ENCODE results near the gene RAC2.

The RAC2 gene

DNA sequence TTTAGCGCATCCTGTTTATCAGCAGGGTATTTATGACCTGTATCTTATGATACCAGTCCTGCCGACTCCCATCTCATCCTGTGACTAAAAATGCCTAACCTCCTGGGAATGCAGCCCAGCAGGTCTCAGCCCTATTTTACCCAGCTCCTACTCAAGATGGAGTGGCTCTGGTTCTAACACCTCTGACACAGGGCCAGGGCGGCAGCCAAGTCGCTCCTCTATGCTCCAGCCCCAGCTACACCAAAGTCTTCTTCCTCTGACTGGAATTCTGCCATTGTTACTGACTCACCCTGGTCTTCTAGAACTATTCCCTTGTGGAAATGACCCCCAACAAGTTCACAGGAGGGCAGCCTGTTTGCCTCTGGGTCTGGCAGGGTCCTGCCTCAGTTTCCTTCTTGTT lies 48.1 kb downstream of the RAC2 start:
- no peak for TF ChIP-seq TAF1 (IDR thresholded peaks at IDR 0.05; ENCODE audit: borderline replicate concordance, low read depth, low read length)
- no peak for TF ChIP-seq POLR2AphosphoS5 (IDR thresholded peaks at IDR 0.05; ENCODE audit: low read depth, low read length)
- no peak for TF ChIP-seq POLR2A (IDR thresholded peaks at IDR 0.05; ENCODE audit: low read depth, low read length)
- DNase-seq (ENCODE audit: insufficient read length) (no peak), FAIRE-seq (no peak)

DNA sequence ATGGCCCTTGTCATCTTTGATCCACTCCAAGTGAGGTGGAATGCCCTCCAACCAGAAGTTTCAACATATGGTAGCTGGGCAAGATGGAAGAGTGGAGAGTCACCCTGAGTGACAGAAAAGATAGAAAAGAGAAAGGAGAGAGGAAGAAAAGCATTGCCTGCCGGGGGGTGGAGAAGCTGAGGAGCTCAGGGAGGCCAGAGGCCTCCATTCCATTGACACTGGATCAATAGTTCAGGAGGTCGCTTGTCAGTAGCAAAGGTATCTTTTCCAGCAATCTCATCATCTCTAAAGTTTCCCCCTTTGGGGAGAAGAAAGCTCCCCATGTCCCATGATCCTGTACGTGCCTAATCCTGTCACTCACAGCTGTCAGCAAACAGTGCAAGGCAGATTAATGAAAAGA lies 49.3 kb downstream of the RAC2 start:
- no peak for FAIRE-seq
- TF ChIP-seq TAF1 (IDR thresholded peaks at IDR 0.05; ENCODE audit: borderline replicate concordance, low read depth, low read length), result no peak
- TF ChIP-seq POLR2AphosphoS5 (IDR thresholded peaks at IDR 0.05; ENCODE audit: low read depth, low read length), result no peak
- TF ChIP-seq POLR2A (IDR thresholded peaks at IDR 0.05; ENCODE audit: low read depth, low read length), result no peak

GRCh38 chr22:37193629-37194191 lies 50.4 kb downstream of the RAC2 start:
- DNase-seq (ENCODE audit: insufficient read length), result no peak
- no peak for FAIRE-seq
- TF ChIP-seq TAF1 (IDR thresholded peaks at IDR 0.05; ENCODE audit: borderline replicate concordance, low read depth, low read length) (no peak), POLR2A (IDR thresholded peaks at IDR 0.05; ENCODE audit: low read depth, low read length) (no peak), POLR2AphosphoS5 (IDR thresholded peaks at IDR 0.05; ENCODE audit: low read depth, low read length) (no peak)

More for the DNA sequence above, 49.3 kb downstream of the RAC2 start:
- no peak for DNase-seq (ENCODE audit: insufficient read length)

DNA sequence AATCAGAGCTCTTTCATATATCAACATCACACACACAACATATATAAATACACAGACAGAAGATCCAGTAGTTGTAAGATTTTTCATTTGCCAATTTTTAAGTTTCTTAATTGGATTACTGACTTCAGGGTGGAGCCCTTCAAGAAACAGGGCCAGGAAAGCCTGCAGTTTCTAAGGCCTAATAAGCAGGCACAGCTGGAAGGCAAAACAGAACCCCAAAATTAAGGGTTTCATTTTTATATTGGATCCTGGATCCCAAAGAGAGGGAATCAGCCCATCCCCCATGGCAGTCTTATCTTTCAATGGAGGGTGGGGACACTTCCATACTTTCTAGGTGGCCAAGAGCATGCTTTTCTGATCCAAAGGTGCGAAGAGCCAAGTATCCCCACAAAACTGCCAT lies 51.3 kb downstream of the RAC2 start:
- FAIRE-seq (no peak), DNase-seq (ENCODE audit: insufficient read length) (no peak)
- TF ChIP-seq TAF1 (IDR thresholded peaks at IDR 0.05; ENCODE audit: borderline replicate concordance, low read depth, low read length) (no peak), POLR2AphosphoS5 (IDR thresholded peaks at IDR 0.05; ENCODE audit: low read depth, low read length) (no peak), POLR2A (IDR thresholded peaks at IDR 0.05; ENCODE audit: low read depth, low read length) (no peak)

GRCh38 chr22:37192204-37192603 lies 51.9 kb downstream of the RAC2 start:
- FAIRE-seq, result no peak
- no peak for DNase-seq (ENCODE audit: insufficient read length)
- TF ChIP-seq TAF1 (IDR thresholded peaks at IDR 0.05; ENCODE audit: borderline replicate concordance, low read depth, low read length) (no peak), POLR2AphosphoS5 (IDR thresholded peaks at IDR 0.05; ENCODE audit: low read depth, low read length) (no peak), POLR2A (IDR thresholded peaks at IDR 0.05; ENCODE audit: low read depth, low read length) (no peak)

DNA sequence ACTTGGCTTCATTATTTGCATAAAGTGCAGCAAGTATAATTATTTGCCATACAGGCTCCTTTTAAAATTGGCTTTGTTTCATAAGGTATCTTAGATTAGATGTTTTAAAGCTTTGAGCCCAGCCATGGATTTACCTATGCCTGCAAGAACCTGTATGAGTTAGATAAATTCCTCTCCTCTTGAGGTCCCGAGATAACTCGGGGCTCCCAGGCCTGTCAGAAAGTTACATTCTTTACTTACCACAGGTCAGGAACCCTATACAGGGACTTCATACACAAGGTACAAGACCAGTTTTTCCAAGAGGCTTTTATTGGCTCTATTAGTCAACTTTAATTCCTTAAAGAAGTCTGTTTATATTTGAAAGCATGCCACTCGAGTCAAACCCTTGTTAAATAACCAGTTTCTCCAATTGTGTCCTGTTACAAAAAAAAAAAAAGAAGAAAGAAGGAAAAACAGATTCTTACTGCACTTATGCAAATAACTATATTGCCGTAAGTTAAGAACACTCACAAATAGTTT lies 53.7 kb downstream of the RAC2 start:
- DNase-seq (ENCODE audit: insufficient read length), result no peak
- TF ChIP-seq POLR2AphosphoS5 (IDR thresholded peaks at IDR 0.05; ENCODE audit: low read depth, low read length) (no peak), POLR2A (IDR thresholded peaks at IDR 0.05; ENCODE audit: low read depth, low read length) (no peak), TAF1 (IDR thresholded peaks at IDR 0.05; ENCODE audit: borderline replicate concordance, low read depth, low read length) (no peak)
- no peak for FAIRE-seq

DNA sequence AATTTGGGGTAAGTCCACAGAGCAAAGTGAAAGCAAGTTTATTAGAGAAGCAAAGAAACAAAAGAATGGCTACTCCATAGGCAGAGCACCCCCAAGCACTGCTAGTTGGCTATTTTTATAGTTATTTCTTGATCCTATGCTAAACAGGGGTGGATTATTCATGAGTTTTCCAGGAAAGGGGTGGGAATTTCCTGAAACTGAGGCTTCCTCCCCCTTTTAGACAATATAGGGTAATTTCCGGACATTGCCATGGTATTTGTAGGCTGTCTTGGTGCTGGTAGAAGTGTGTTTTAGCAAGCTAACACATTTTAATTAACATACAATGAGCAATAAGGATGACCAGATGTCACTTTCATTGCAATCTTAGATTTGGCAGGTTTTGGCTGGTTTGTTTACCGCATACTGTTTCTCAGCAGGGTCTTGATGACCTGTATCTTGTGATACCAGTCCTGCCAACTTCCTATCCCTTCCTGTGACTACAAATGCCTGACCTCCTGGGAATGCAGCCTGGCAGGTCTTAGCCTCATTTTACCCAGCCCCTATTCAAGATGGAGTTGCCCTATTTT lies 55.1 kb downstream of the RAC2 start:
- DNase-seq (ENCODE audit: insufficient read length) (no peak), FAIRE-seq (no peak)
- TF ChIP-seq TAF1 (IDR thresholded peaks at IDR 0.05; ENCODE audit: borderline replicate concordance, low read depth, low read length) (no peak), POLR2AphosphoS5 (IDR thresholded peaks at IDR 0.05; ENCODE audit: low read depth, low read length) (no peak), POLR2A (IDR thresholded peaks at IDR 0.05; ENCODE audit: low read depth, low read length) (no peak)

GRCh38 chr22:37187891-37188761 lies 55.9 kb downstream of the RAC2 start, which contains the start of gene C1QTNF6:
C1QTNF6 (minus strand) TSS chr22:37188247; CDS start chr22:37188213, 34 bp downstream.
- TF ChIP-seq POLR2AphosphoS5 (IDR thresholded peaks at IDR 0.05; ENCODE audit: low read depth, low read length), result no peak
- no peak for TF ChIP-seq TAF1 (IDR thresholded peaks at IDR 0.05; ENCODE audit: borderline replicate concordance, low read depth, low read length)
- TF ChIP-seq POLR2A (IDR thresholded peaks at IDR 0.05; ENCODE audit: low read depth, low read length), result no peak
- DNase-seq (ENCODE audit: insufficient read length) (no peak), FAIRE-seq (no peak)

DNA sequence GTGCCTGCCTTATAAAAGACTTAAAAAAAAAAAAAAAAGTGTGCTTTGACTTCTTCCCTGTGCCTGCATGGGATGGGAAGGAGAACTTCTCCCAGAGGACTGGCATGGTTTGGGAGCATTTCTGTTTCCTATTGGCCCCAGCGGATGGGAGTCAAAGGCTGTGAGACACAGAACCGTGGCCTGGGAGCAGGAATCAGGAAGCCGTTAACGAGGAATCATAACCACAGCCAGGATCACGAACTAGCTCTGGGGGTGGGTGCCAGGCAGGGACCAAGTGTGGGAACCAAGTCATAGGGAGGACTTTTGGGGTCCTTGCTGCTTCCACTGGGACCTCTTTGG lies 56.5 kb downstream of the RAC2 start:
- TF ChIP-seq POLR2AphosphoS5 (IDR thresholded peaks at IDR 0.05; ENCODE audit: low read depth, low read length) (no peak), POLR2A (IDR thresholded peaks at IDR 0.05; ENCODE audit: low read depth, low read length) (no peak), TAF1 (IDR thresholded peaks at IDR 0.05; ENCODE audit: borderline replicate concordance, low read depth, low read length) (no peak)
- FAIRE-seq, result no peak
- no peak for DNase-seq (ENCODE audit: insufficient read length)

GRCh38 chr22:37186997-37187522 lies 57.0 kb downstream of the RAC2 start:
- DNase-seq (ENCODE audit: insufficient read length) (no peak), FAIRE-seq (no peak)
- no peak for TF ChIP-seq POLR2AphosphoS5 (IDR thresholded peaks at IDR 0.05; ENCODE audit: low read depth, low read length)
- TF ChIP-seq POLR2A (IDR thresholded peaks at IDR 0.05; ENCODE audit: low read depth, low read length), result no peak

- TF ChIP-seq TAF1 (IDR thresholded peaks at IDR 0.05; ENCODE audit: borderline replicate concordance, low read depth, low read length), result no peak
- no peak for TF ChIP-seq POLR2AphosphoS5 (IDR thresholded peaks at IDR 0.05; ENCODE audit: low read depth, low read length)
- TF ChIP-seq POLR2A (IDR thresholded peaks at IDR 0.05; ENCODE audit: low read depth, low read length), result no peak
- DNase-seq (ENCODE audit: insufficient read length) (peak; percentile 65), FAIRE-seq (peak; percentile 66)
These were observed 57.7 kb downstream of the RAC2 start for GRCh38 chr22:37186228-37186996.
